HUES6 (cell line): Measurements from ENCODE around the gene SNX4.
"Not testable (repeated sequence)": the region's sequence is repeated elsewhere in the genome, so short reads cannot be mapped to it uniquely, and the experiment has no call there.

ENCODE experiments used
- H3K27ac ChIP-seq: 2 replicates; pipeline ENCODE4 v1.7.0; 2013; ENCODE audit warnings: low read depth, mild to moderate bottlenecking, low read length, inconsistent platforms
- H3K27me3 ChIP-seq: 2 replicates; pipeline ENCODE4 v1.6.1; 2013; ENCODE audit warnings: low read length; ENCODE audit not compliant: control insufficient read depth, insufficient read depth
- H3K36me3 ChIP-seq: 2 replicates; pipeline ENCODE4 v1.6.1; 2013; ENCODE audit warnings: low read length; ENCODE audit not compliant: control insufficient read depth, insufficient read depth
- H3K4me1 ChIP-seq: 2 replicates; pipeline ENCODE4 v1.6.1; 2013; ENCODE audit warnings: low read length; ENCODE audit not compliant: control insufficient read depth, insufficient read depth
- H3K4me3 ChIP-seq: 2 replicates; pipeline ENCODE4 v1.5.1; 2013; ENCODE audit warnings: low read depth, low read length
- H3K9ac ChIP-seq: one replicate; pipeline ENCODE4 v1.6.1; 2013; ENCODE audit warnings: mild to moderate bottlenecking, low read length
- H3K9me3 ChIP-seq: 2 replicates; pipeline ENCODE4 v1.6.1; 2013; ENCODE audit warnings: low read depth, low read length; ENCODE audit not compliant: control insufficient read depth, insufficient read depth

Gene SNX4

DNA sequence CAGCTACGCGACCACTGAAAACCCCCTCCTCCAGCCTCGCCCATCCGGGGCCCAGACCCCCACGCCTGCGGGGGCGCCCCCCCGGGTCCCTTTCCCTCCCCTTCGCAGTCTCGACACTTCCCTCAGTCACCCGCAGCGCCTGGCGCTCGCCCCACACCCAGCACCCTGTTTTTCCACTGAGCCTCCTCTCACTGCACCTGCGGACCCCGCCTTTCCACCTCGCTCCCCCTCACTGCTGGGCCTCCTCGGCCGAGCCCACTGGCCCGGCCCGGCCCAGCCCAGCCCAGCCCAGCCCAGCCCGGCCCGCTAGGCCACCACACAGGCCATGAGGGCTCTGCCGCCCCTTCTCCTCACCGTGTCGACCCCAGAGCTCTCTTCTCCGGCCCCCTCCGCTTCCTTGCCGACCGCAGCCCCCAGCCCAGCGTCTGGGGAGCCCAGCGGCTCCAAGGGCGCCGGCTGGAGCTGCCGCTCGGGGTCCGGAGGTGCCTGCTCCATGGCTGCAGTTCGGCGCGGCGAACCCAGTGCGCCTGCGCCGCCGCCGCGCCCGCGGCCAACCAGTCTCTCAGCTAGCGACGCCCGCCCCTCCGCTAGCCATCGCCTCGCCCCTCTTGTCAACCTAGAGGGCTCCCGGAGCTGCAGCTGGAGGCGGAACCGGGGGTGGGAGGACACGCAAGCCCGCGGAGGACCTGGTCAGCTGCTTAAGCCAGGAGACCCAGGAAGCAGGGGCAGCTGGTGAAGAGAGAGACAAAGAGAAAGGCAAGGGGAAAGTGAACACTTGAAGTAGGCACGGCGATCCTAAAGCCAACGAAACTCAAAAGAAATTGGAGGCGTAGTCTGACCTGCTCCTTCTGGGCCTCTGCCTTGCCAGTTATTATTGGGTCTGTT, at the start of gene SNX4:
TSS of gene SNX4 (minus strand) at position 525 of the 885 bp plus-strand sequence. CDS start at position 495, 30 bp downstream.
- peak within 1 kb of the TSS; percentile 3; the same call in 1 of the 2 replicates for H3K27ac ChIP-seq
- H3K27me3 ChIP-seq: no peaks in the 10 kb centered on the region
- peaks cover 17% of the 10 kb centered on the region for H3K36me3 ChIP-seq
- no peaks in the 10 kb centered on the region for H3K9me3 ChIP-seq
- peak within 1 kb of the TSS; percentile 81 for H3K4me3 ChIP-seq
- peaks cover 6% of the 10 kb centered on the region; the same call in 1 of the 2 replicates for H3K4me1 ChIP-seq
- peak within 1 kb of the TSS; percentile 77 for H3K9ac ChIP-seq

- Histone ChIP-seq H3K27me3 (no peaks in the 10 kb centered on the region), H3K9ac (no peak overlapping the region), H3K4me3 (no peak overlapping the region), H3K9me3 (no peaks in the 10 kb centered on the region), H3K36me3 (peaks cover 26% of the 10 kb centered on the region), H3K4me1 (no peaks in the 10 kb centered on the region), H3K27ac (no peak overlapping the region)
These were observed 36.3 kb upstream of the SNX4 start for GRCh38 chr3:125556314-125556713.

DNA sequence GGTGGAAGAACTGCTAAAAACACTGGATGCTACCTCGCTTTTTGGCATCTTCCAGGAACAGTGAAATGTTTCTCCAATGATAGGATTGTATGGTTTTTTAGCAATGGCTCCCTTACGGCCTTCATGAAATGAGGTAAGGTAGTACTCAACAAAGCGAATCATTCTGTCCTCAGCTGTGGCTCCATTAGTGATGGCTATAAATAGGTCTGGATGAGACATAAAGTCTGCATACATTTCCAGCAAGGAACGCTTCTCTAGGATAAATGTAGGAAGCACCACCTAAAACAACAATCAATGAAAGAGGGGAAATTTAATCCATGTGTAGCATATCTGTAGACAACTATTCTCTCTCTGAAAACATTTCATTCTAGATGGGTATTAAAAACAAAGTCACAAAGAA, 32.4 kb upstream of the SNX4 start:
- Histone ChIP-seq H3K27me3 (no peaks in the 10 kb centered on the region), H3K27ac (no peak overlapping the region), H3K4me1 (no peaks in the 10 kb centered on the region), H3K9ac (no peak overlapping the region), H3K9me3 (no peaks in the 10 kb centered on the region), H3K36me3 (peaks cover 12% of the 10 kb centered on the region), H3K4me3 (no peak overlapping the region)

DNA sequence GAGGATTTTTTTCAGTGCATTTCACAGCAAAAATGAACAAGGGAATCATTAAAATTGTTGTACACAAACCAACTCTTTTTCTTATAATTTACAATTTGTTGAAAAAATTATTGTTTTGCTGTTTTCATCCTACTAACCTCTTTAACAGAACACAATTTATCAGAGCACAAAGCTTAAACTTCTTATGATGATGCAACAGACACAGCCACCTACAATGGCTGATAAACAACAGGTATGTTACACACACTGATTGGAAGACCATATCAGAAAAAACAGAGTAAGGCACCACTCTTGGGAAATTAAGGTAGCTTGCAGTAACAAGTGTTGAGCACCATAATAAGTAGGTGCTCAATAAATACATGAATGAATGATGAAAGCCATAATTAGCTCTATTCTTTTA, 8.9 kb upstream of the SNX4 start:
- no peak overlapping the region for H3K4me3 ChIP-seq
- no peaks in the 10 kb centered on the region for H3K9me3 ChIP-seq
- H3K27ac ChIP-seq: no peak overlapping the region
- H3K4me1 ChIP-seq: no peaks in the 10 kb centered on the region
- no peaks in the 10 kb centered on the region for H3K27me3 ChIP-seq
- no peak overlapping the region for H3K9ac ChIP-seq
- H3K36me3 ChIP-seq: peaks cover 15% of the 10 kb centered on the region

DNA sequence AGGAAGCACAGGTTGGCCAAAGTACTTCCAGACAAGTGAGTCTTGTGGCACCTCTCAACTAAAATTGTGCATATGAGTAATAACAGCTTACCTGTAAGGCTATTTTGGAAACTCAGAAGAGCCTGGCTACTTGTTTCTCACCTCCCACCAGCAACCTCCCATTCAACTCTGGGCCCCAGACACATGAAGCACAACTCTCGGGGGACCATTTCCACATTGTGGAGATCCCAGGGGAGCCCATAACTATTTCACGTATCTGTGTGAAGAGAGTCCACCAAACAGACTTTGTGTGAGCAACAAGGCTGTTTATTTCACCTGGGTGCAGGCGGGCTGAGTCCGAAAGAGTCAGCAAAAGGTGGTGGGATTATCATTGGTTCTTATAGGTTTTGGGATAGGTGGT, 5.2 kb upstream of the SNX4 start:
- H3K9ac ChIP-seq: no peak overlapping the region
- no peaks in the 10 kb centered on the region for H3K27me3 ChIP-seq
- H3K36me3 ChIP-seq: peaks cover 6% of the 10 kb centered on the region
- no peak overlapping the region for H3K4me3 ChIP-seq
- no peaks in the 10 kb centered on the region for H3K9me3 ChIP-seq
- H3K4me1 ChIP-seq: peaks cover 2% of the 10 kb centered on the region; the same call in 1 of the 2 replicates
- H3K27ac ChIP-seq: no peak overlapping the region

- H3K4me3 ChIP-seq: peak overlapping the region; percentile 81
- H3K27ac ChIP-seq, H3K9me3 ChIP-seq, H3K27me3 ChIP-seq, H3K4me1 ChIP-seq: not testable (repeated sequence)
- peaks cover 16% of the 10 kb centered on the region for H3K36me3 ChIP-seq
- peak overlapping the region; percentile 57 for H3K9ac ChIP-seq
These were observed 539 bp upstream of the SNX4 start for GRCh38 chr3:125520563-125520919.

GRCh38 chr3:125515421-125515820, 4.6 kb downstream of the SNX4 start:
- Histone ChIP-seq H3K27ac (no peak overlapping the region), H3K4me1 (peaks cover 4% of the 10 kb centered on the region; the same call in 1 of the 2 replicates), H3K36me3 (peaks cover 40% of the 10 kb centered on the region), H3K9ac (no peak overlapping the region), H3K4me3 (no peak overlapping the region), H3K27me3 (no peaks in the 10 kb centered on the region), H3K9me3 (no peaks in the 10 kb centered on the region)

GRCh38 chr3:125513490-125514115, 6.4 kb downstream of the SNX4 start:
- Histone ChIP-seq H3K9me3 (no peaks in the 10 kb centered on the region), H3K4me1 (no peaks in the 10 kb centered on the region), H3K36me3 (peaks cover 40% of the 10 kb centered on the region), H3K9ac (no peak overlapping the region), H3K4me3 (no peak overlapping the region), H3K27me3 (no peaks in the 10 kb centered on the region), H3K27ac (no peak overlapping the region)

GRCh38 chr3:125512135-125512920, 7.7 kb downstream of the SNX4 start:
- H3K4me1 ChIP-seq: no peaks in the 10 kb centered on the region
- H3K36me3 ChIP-seq: peaks cover 39% of the 10 kb centered on the region
- H3K27me3 ChIP-seq: no peaks in the 10 kb centered on the region
- no peak overlapping the region for H3K4me3 ChIP-seq
- no peaks in the 10 kb centered on the region for H3K9me3 ChIP-seq
- no peak overlapping the region for H3K27ac ChIP-seq
- H3K9ac ChIP-seq: no peak overlapping the region

GRCh38 chr3:125511420-125512118, 8.4 kb downstream of the SNX4 start:
- H3K9me3 ChIP-seq: no peaks in the 10 kb centered on the region
- no peak overlapping the region for H3K27ac ChIP-seq
- H3K4me3 ChIP-seq: no peak overlapping the region
- H3K36me3 ChIP-seq: peaks cover 33% of the 10 kb centered on the region
- no peaks in the 10 kb centered on the region for H3K4me1 ChIP-seq
- no peak overlapping the region for H3K9ac ChIP-seq
- H3K27me3 ChIP-seq: no peaks in the 10 kb centered on the region
